ENCODE results near the gene HSPA8.

DNA sequence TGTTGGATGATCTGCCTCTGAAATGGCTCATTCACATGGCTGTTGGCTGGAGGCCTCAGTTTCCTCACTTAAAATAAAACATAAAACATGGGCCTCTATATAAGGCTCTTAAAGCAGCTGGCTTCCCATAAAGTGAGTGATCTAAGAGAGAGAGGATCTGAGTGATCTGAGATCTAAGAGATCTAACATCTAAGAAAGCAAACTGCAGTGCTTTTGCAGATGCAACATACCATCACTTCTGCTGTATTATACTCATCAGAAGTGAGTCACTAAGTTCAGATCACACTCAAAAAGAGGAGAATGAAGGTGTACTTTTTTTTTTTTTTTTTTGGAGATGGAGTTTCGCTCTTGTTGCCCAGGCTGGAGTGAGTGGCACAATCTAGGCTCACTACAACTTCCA, 18.1 kb upstream of the HSPA8 start:
- TF ChIP-seq EP300 (IDR thresholded peaks at IDR 0.05; ENCODE audit: borderline replicate concordance) (no peak), TAF1 (IDR thresholded peaks at IDR 0.05; ENCODE audit: low read depth) (no peak), YY1 (IDR thresholded peaks at IDR 0.05; ENCODE audit: low read depth) (no peak), ZBTB7A (IDR thresholded peaks at IDR 0.05; ENCODE audit: low read depth) (no peak), RAD21 (IDR thresholded peaks at IDR 0.05; ENCODE audit: low read depth) (no peak), CEBPB (IDR thresholded peaks at IDR 0.05) (no peak)
- TF ChIP-seq, protein P1, sequence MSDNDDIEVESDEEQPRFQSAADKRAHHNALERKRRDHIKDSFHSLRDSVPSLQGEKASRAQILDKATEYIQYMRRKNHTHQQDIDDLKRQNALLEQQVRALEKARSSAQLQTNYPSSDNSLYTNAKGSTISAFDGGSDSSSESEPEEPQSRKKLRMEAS (IDR thresholded peaks at IDR 0.05), result no peak

Measured in Ishikawa (cell line).